Measurements from ENCODE around the gene CCDC9B. TPM values are rescaled to one million over a fixed set of nuclear protein-coding genes. Genes with fewer than 3 reads are reported as not detected.

The CCDC9B gene
- polyA plus RNA-seq, 4 donors: 2.2 to 7.4 (median 4.6) TPM

DNA sequence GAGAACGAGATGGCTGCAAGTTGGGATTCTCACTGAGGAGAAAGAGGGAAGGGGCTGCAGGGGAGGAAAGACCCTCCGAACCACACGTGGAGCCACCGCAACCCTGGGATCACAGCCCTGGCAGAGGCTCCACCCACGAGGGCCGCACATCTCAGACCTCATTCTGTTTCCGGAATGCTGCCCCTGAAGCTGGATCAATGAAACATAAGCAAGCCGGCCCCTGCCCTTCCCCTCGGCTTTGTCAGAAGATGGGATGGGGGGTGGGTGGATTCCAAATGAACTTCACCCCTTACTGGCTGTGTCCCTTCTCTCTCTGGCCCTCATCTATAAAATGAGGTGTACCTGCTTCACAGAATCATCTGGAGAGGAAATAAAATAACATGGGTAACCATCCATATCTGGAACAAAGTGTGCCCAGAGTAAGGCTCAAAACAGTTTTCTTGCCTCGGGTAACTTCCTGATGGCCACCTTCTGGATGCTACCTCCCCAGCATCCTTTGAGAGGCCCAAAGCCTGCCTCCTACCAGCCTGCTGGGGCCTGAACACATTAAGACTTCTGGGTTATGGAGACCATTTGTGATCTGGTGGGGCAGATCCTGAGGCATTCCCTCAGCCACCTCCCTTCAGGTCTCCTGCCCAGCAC, 4.6 kb upstream of the CCDC9B start:
- FAIRE-seq: no peak
- peak overlapping the region in 1 of 3 donors; percentile 33 for H3K4me3 ChIP-seq (ENCODE audit: low read depth in 1 of 3, low read length in 3 of 3)
- no peaks in the 10 kb centered on the region for H3K9me3 ChIP-seq (ENCODE audit: control insufficient read depth in 2 of 2, insufficient read depth in 1 of 2, low read depth in 1 of 2, low read length in 1 of 2)
- peak overlapping the region; percentile 90 to 97 (median 93) for H3K27ac ChIP-seq (ENCODE audit: low read depth in 1 of 3, low read length in 2 of 3)
- H3K36me3 ChIP-seq (ENCODE audit: control insufficient read depth in 3 of 3, insufficient read depth in 2 of 3, low read depth in 1 of 3, low read length in 3 of 3): no peaks in the 10 kb centered on the region
- peak in 1 of 2 donors; percentile 33 for DNase-seq
- peaks cover 10 to 92% (median 13%) of the 10 kb centered on the region in 3 donors for H3K4me1 ChIP-seq (ENCODE audit: control insufficient read depth in 3 of 3, insufficient read depth in 2 of 3, low read depth in 1 of 3, low read length in 2 of 3)
- H3K27me3 ChIP-seq (ENCODE audit: control insufficient read depth in 3 of 3, insufficient read depth in 3 of 3, low read length in 3 of 3): no peaks in the 10 kb centered on the region
- WGBS, 3 donors: 40 to 62% (median 41%) methylated on average over 9 to 10 of the region's 10 CpGs

DNA sequence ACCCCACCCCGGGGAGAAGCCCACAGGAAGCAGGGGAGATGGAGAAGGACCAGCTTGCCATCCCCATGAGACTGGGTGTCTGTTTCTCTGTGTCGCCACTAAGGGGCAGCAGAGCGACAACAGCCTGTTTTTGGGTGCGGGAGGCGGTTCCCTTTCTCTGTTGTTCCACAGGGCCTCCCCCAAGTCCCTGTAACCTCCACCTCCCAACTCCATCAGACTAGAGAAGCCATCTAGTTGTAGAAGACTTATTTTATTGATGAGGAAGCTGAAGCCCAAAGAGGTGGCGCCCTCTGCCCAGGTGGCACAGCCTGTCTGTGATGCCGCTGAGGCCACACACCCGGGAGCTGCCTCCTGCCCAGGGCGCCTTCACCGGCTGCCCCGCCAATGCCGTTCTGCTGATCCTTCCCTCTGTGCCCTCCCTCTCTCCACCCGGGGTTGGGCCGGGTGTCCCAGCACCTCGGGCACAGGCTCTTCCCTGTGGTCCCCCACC, 3.9 kb upstream of the CCDC9B start:
- H3K4me1 ChIP-seq (ENCODE audit: control insufficient read depth in 3 of 3, insufficient read depth in 2 of 3, low read depth in 1 of 3, low read length in 2 of 3): peaks cover 10 to 92% (median 17%) of the 10 kb centered on the region in 3 donors
- 5 to 25% (median 18%) methylated on average over 12 to 15 of the region's 15 CpGs for WGBS, 3 donors
- H3K36me3 ChIP-seq (ENCODE audit: control insufficient read depth in 3 of 3, insufficient read depth in 2 of 3, low read depth in 1 of 3, low read length in 3 of 3): no peaks in the 10 kb centered on the region
- H3K27me3 ChIP-seq (ENCODE audit: control insufficient read depth in 3 of 3, insufficient read depth in 3 of 3, low read length in 3 of 3): no peaks in the 10 kb centered on the region
- no peak for FAIRE-seq
- H3K4me3 ChIP-seq (ENCODE audit: low read depth in 1 of 3, low read length in 3 of 3): peak overlapping the region in 1 of 3 donors; percentile 33
- peak overlapping the region; percentile 90 to 97 (median 93) for H3K27ac ChIP-seq (ENCODE audit: low read depth in 1 of 3, low read length in 2 of 3)
- no peaks in the 10 kb centered on the region for H3K9me3 ChIP-seq (ENCODE audit: control insufficient read depth in 2 of 2, insufficient read depth in 1 of 2, low read depth in 1 of 2, low read length in 1 of 2)
- DNase-seq: peak; percentile 71 to 85

DNA sequence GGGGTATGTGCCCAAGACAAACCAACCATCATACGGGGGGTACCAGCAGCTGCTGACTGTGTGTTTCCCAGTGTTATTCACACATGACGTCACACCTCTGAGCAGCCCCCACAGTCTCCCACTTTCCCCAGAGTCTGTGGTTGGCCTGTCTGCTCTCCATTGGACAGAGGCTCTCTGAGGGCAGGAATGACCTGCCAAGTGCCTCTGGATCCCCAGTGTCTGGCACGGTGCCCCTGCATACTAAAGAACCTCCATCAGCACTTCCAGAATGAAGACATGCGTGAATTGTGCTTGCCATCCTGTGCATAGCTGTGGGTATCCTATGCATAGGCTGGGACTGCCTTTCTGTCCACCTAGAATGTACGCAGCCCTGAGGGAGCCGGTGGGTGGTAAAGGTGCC, 3.5 kb upstream of the CCDC9B start:
- WGBS, 3 donors: 39 to 47% (median 44%) methylated on average over 6 of the region's 6 CpGs
- no peak overlapping the region for H3K4me3 ChIP-seq (ENCODE audit: low read depth in 1 of 3, low read length in 3 of 3)
- peaks cover 10 to 92% (median 18%) of the 10 kb centered on the region in 3 donors for H3K4me1 ChIP-seq (ENCODE audit: control insufficient read depth in 3 of 3, insufficient read depth in 2 of 3, low read depth in 1 of 3, low read length in 2 of 3)
- H3K27me3 ChIP-seq (ENCODE audit: control insufficient read depth in 3 of 3, insufficient read depth in 3 of 3, low read length in 3 of 3): no peaks in the 10 kb centered on the region
- FAIRE-seq (no peak), DNase-seq (no peak)
- H3K27ac ChIP-seq (ENCODE audit: low read depth in 1 of 3, low read length in 2 of 3): no peak overlapping the region
- no peaks in the 10 kb centered on the region for H3K36me3 ChIP-seq (ENCODE audit: control insufficient read depth in 3 of 3, insufficient read depth in 2 of 3, low read depth in 1 of 3, low read length in 3 of 3)
- H3K9me3 ChIP-seq (ENCODE audit: control insufficient read depth in 2 of 2, insufficient read depth in 1 of 2, low read depth in 1 of 2, low read length in 1 of 2): no peaks in the 10 kb centered on the region

DNA sequence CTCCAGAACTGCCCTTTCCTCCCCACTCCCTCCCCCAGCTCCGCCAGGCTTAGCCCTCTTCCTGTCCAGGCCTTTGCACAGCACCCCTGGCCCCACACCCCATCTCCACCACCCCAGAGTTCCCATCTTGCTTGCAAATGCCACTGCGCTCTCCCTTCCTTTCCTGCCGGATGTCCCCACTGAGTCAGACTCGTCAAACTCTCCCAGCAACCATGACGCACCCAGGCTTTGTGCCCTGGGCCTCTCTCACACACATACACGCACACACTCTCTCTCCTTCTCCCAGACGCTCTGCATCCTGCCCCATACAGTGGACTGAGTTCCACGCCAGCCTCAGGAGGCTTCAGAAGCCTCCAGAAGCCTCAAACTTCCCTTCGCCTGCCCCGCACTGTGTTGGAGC, 2.8 kb upstream of the CCDC9B start:
- H3K27ac ChIP-seq (ENCODE audit: low read depth in 1 of 3, low read length in 2 of 3): peak overlapping the region in 2 of 3 donors; percentile 40 to 53

DNA sequence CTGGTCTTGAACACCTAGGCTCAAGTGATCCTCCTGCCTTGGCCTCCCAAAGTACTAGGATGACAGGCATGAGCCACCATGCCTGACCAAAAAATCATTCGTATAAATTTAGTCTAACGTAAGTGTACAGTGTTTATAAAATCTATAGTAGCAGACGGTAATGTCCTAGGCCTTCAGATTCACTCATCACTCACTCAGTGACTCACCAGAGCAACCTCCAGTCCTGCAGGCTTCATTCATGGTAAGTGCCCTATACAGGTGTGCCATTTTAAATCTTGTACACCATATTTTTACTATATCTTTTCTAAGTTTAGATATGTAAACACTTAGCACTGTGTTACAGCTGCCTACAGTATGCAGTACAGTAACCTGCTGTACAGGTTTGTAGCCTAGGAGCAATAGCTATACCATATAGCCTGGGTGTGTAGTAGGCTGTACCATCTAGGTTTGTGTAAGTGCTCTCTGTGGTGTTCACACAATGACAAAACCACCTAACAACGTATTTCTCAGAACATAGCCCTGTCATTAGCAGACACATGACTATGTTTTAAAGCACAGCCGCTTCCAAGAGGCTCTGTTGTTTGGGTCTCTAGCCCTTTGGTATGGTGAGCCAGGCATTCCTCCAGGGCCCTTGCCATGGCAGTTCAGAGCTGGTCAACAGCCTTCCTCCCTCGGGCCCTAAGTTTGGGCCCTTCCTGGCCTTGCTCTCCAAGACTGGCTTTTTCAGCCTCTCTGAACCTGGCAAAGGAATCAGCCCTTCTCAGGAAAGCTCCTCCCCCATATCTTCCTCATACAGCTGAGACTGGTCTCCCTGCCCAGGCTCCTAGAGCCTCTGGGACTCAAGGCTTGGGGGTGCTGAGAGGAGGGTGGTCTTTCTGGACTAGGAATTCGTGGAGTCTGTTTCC, 1.9 kb upstream of the CCDC9B start:
- H3K36me3 ChIP-seq (ENCODE audit: control insufficient read depth in 3 of 3, insufficient read depth in 2 of 3, low read depth in 1 of 3, low read length in 3 of 3): no peaks in the 10 kb centered on the region
- H3K27ac ChIP-seq (ENCODE audit: low read depth in 1 of 3, low read length in 2 of 3): peak overlapping the region in 2 of 3 donors; percentile 40 to 53
- DNase-seq (peak; percentile 33 to 46), FAIRE-seq (no peak)
- peaks cover 6 to 91% (median 15%) of the 10 kb centered on the region in 3 donors for H3K4me1 ChIP-seq (ENCODE audit: control insufficient read depth in 3 of 3, insufficient read depth in 2 of 3, low read depth in 1 of 3, low read length in 2 of 3)
- no peaks in the 10 kb centered on the region for H3K27me3 ChIP-seq (ENCODE audit: control insufficient read depth in 3 of 3, insufficient read depth in 3 of 3, low read length in 3 of 3)
- H3K9me3 ChIP-seq (ENCODE audit: control insufficient read depth in 2 of 2, insufficient read depth in 1 of 2, low read depth in 1 of 2, low read length in 1 of 2): no peaks in the 10 kb centered on the region
- WGBS, 3 donors: 61 to 66% (median 63%) methylated on average over 7 of the region's 7 CpGs
- no peak overlapping the region for H3K4me3 ChIP-seq (ENCODE audit: low read depth in 1 of 3, low read length in 3 of 3)

More for the DNA sequence above, 2.8 kb upstream of the CCDC9B start:
- Histone ChIP-seq H3K4me1 (ENCODE audit: control insufficient read depth in 3 of 3, insufficient read depth in 2 of 3, low read depth in 1 of 3, low read length in 2 of 3) (peaks cover 6 to 91% (median 17%) of the 10 kb centered on the region in 3 donors), H3K27me3 (ENCODE audit: control insufficient read depth in 3 of 3, insufficient read depth in 3 of 3, low read length in 3 of 3) (no peaks in the 10 kb centered on the region), H3K36me3 (ENCODE audit: control insufficient read depth in 3 of 3, insufficient read depth in 2 of 3, low read depth in 1 of 3, low read length in 3 of 3) (no peaks in the 10 kb centered on the region), H3K4me3 (ENCODE audit: low read depth in 1 of 3, low read length in 3 of 3) (no peak overlapping the region), H3K9me3 (ENCODE audit: control insufficient read depth in 2 of 2, insufficient read depth in 1 of 2, low read depth in 1 of 2, low read length in 1 of 2) (no peaks in the 10 kb centered on the region)
- FAIRE-seq (no peak), DNase-seq (no peak)
- 81 to 89% (median 86%) methylated on average over 10 of the region's 10 CpGs for WGBS, 3 donors

DNA sequence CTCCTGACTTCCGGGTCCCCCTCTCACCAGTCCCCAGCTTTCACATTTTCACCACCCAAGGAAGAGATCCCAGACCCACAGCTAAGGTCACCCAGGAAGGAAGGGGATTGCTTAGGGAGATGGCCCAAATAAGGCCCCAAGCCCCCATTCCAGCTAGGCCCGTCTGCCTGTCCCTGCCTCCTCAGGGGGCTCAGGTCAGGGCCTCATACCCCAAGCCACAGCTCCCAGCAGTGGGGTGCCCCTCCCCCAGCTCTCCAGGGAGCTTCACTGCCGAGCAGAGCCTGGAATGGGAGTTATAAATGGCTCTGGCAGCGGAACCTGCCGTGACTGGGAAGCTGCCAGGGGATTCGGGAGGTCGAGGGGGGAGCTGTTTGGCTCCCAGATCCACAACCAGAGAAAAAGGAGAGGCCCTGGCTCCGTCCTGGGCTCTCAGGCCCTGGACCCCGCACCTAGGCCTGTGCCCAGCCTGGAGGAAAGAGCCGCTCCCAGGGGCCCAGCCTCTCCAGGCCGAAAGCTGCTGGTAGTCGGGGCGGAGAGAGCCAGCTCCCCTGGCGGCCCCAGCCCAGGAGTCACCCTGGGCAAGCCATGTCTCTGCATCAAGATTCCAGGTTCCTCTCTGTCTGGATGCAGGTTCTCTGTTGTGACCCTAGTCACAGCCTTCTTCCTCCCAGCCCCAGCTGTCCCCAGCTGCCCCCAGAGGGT, 550 bp downstream of the CCDC9B start:
- FAIRE-seq: no peak
- H3K27me3 ChIP-seq (ENCODE audit: control insufficient read depth in 3 of 3, insufficient read depth in 3 of 3, low read length in 3 of 3): no peaks in the 10 kb centered on the region
- H3K36me3 ChIP-seq (ENCODE audit: control insufficient read depth in 3 of 3, insufficient read depth in 2 of 3, low read depth in 1 of 3, low read length in 3 of 3): peaks cover 0 to 6% (median 0%) of the 10 kb centered on the region in 3 donors
- H3K4me1 ChIP-seq (ENCODE audit: control insufficient read depth in 3 of 3, insufficient read depth in 2 of 3, low read depth in 1 of 3, low read length in 2 of 3): peaks cover 3 to 91% (median 11%) of the 10 kb centered on the region in 3 donors
- 19 to 37% (median 26%) methylated on average over 12 to 14 of the region's 14 CpGs for WGBS, 3 donors
- peak overlapping the region; percentile 83 to 91 (median 90) for H3K27ac ChIP-seq (ENCODE audit: low read depth in 1 of 3, low read length in 2 of 3)
- no peaks in the 10 kb centered on the region for H3K9me3 ChIP-seq (ENCODE audit: control insufficient read depth in 2 of 2, insufficient read depth in 1 of 2, low read depth in 1 of 2, low read length in 1 of 2)
- peak overlapping the region; percentile 17 to 52 (median 18) for H3K4me3 ChIP-seq (ENCODE audit: low read depth in 1 of 3, low read length in 3 of 3)
- DNase-seq: peak; percentile 46 to 66

DNA sequence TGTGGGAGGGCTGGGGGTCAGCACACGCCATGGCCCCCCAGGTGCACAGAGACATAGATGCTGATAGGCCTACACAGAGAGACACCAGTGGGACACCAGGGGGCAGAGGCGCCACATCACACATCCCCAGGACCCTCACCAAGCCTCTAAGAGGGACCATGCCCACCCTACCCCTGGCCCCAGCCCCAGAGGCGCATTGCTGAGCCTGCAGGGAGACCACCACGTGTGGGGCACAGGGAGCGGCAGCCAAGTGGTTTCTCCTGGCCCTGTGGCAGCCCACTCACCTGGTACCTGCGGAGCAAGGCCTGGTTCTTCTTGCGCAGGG, 1.2 kb downstream of the CCDC9B start:
- peak overlapping the region in 1 of 3 donors; percentile 17 for H3K4me3 ChIP-seq (ENCODE audit: low read depth in 1 of 3, low read length in 3 of 3)
- DNase-seq (no peak), FAIRE-seq (no peak)
- H3K4me1 ChIP-seq (ENCODE audit: control insufficient read depth in 3 of 3, insufficient read depth in 2 of 3, low read depth in 1 of 3, low read length in 2 of 3): peaks cover 0 to 91% (median 11%) of the 10 kb centered on the region in 3 donors
- H3K36me3 ChIP-seq (ENCODE audit: control insufficient read depth in 3 of 3, insufficient read depth in 2 of 3, low read depth in 1 of 3, low read length in 3 of 3): peaks cover 0 to 8% (median 0%) of the 10 kb centered on the region in 3 donors
- H3K27me3 ChIP-seq (ENCODE audit: control insufficient read depth in 3 of 3, insufficient read depth in 3 of 3, low read length in 3 of 3): no peaks in the 10 kb centered on the region
- WGBS, 3 donors: 83 to 89% (median 85%) methylated on average over 7 of the region's 7 CpGs
- H3K27ac ChIP-seq (ENCODE audit: low read depth in 1 of 3, low read length in 2 of 3): peak overlapping the region; percentile 83 to 91 (median 90)
- no peaks in the 10 kb centered on the region for H3K9me3 ChIP-seq (ENCODE audit: control insufficient read depth in 2 of 2, insufficient read depth in 1 of 2, low read depth in 1 of 2, low read length in 1 of 2)
